ENCODE measurements around the gene TUFT1. TPM values are rescaled to one million over a fixed set of nuclear protein-coding genes. Genes with fewer than 3 reads are reported as not detected.

TUFT1 gene
- total RNA-seq, 1 experiment from 2014 or later = 12.3 TPM

- Histone ChIP-seq H3K4me3 (replicated peaks in 1 of 2; ENCODE audit: low read depth in 1 of 2, low read length in 2 of 2) (no peak overlapping the region), H3K4me2 (ENCODE audit: low read length) (peak overlapping the region; percentile 18; the same call in 1 of the 2 replicates), H4K20me1 (ENCODE audit: insufficient read depth) (no peaks in the 10 kb centered on the region), H3K9me3 (ENCODE audit: control insufficient read depth in 1 of 2, insufficient read depth in 1 of 2, low read depth in 1 of 2, low read length in 2 of 2) (no peaks in the 10 kb centered on the region), H3K27ac (ENCODE audit: low read depth, low read length) (no peak overlapping the region), H3K9me2 (ENCODE audit: insufficient read depth) (no peaks in the 10 kb centered on the region), H3K27me3 (ENCODE audit: insufficient read depth, low read length) (no peaks in the 10 kb centered on the region), H3K4me1 (ENCODE audit: control insufficient read depth in 1 of 2, insufficient read depth in 2 of 2, low read length in 2 of 2) (peaks cover 14 to 41% of the 10 kb centered on the region in 2 experiments), H3K9ac (ENCODE audit: low read length) (no peak overlapping the region), H3K79me2 (ENCODE audit: insufficient read depth, low read length) (no peaks in the 10 kb centered on the region), H3K36me3 (ENCODE audit: control insufficient read depth in 1 of 2, insufficient read depth in 2 of 2, low read length in 2 of 2) (no peaks in the 10 kb centered on the region), H2AFZ (ENCODE audit: low read depth, low read length, poor library complexity, severe bottlenecking) (no peak overlapping the region)
- intact Hi-C loops (cut with micrococcal nuclease) = no loop called here
- no peak for TF ChIP-seq ZBTB33 (IDR thresholded peaks at IDR 0.05; ENCODE audit: extremely low read depth, insufficient replicate concordance, low read length)
- no peak for TF ChIP-seq REST (IDR thresholded peaks at IDR 0.05; ENCODE audit: low read depth)
- no peak for TF ChIP-seq FOSL1 (IDR thresholded peaks at IDR 0.05; ENCODE audit: low read depth)
- no peak for ATAC-seq
- DNase-seq (ENCODE audit: low read depth, low spot score) = no peak
- ChIA-PET RAD21 (ENCODE audit: low non-redundant PET in 1 of 2, low total read pairs in 2 of 2, uncharacterized antibody in 2 of 2, unreplicated experiment in 2 of 2) (no interaction called here), CTCF (no interaction called here), POLR2A (no interaction called here)
- BruUV-seq (replicated peaks) = no TSS peak
Observed at GRCh38 chr1:151504252-151504651, 35.9 kb upstream of the TUFT1 start.
